ENCODE data around the gene CFAP20.

DNA sequence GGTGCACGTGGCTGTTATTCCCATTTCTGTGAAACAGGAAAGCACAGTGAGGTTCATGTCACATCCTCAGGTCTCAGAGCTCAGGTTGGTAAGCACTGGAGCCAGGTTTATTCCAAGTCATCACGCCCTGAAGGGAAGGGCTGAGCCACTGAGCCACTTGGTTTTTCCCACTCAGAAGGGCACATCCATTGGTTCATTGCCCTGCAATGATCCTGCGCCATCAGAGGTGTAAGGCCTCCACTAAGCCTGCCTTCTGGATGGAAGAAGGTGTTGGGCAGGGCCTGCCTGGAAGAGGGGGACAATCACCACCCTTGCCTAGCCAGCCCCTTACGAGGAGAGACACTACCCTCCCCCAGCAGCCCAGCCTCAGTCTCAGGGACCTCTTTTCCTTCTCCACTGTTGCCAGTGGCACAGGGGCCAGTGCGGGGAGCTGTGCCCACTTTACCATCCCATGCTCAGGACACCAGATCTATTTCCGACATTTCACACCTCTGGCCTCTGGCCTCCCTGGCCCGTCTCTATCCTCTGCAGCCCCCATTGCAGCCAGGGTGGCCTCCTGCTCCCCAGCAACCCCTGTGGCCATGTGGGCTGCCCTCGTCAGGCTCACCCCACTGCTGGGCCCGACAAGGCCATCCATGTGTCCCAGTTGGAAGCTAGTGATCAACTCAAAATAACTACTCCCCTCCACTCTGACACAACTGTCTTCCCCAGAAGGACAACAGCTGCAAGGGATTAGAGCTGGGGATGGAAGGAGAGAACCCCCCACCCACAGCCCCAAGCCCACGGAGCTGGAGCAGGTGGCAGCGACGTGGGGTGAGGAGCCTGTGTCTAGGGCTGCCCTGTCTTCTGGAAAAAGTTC is 29.9 kb downstream of the CFAP20 start:
- TF ChIP-seq, protein P1, sequence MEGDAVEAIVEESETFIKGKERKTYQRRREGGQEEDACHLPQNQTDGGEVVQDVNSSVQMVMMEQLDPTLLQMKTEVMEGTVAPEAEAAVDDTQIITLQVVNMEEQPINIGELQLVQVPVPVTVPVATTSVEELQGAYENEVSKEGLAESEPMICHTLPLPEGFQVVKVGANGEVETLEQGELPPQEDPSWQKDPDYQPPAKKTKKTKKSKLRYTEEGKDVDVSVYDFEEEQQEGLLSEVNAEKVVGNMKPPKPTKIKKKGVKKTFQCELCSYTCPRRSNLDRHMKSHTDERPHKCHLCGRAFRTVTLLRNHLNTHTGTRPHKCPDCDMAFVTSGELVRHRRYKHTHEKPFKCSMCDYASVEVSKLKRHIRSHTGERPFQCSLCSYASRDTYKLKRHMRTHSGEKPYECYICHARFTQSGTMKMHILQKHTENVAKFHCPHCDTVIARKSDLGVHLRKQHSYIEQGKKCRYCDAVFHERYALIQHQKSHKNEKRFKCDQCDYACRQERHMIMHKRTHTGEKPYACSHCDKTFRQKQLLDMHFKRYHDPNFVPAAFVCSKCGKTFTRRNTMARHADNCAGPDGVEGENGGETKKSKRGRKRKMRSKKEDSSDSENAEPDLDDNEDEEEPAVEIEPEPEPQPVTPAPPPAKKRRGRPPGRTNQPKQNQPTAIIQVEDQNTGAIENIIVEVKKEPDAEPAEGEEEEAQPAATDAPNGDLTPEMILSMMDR (IDR thresholded peaks at IDR 0.05), result no peak
- TF ChIP-seq POLR2A (IDR thresholded peaks at IDR 0.05) (no peak), EP300 (IDR thresholded peaks at IDR 0.05) (no peak)

Measured in suprapubic skin (tissue), 3 donors.